Measurements from ENCODE around the gene PARD6G. TPM values are rescaled to one million over a fixed set of nuclear protein-coding genes. Genes with fewer than 3 reads are reported as not detected.

The PARD6G gene
- total RNA-seq, 6 donors from 2014 or later, result 1.4 to 6.1 (median 3.5) TPM

DNA sequence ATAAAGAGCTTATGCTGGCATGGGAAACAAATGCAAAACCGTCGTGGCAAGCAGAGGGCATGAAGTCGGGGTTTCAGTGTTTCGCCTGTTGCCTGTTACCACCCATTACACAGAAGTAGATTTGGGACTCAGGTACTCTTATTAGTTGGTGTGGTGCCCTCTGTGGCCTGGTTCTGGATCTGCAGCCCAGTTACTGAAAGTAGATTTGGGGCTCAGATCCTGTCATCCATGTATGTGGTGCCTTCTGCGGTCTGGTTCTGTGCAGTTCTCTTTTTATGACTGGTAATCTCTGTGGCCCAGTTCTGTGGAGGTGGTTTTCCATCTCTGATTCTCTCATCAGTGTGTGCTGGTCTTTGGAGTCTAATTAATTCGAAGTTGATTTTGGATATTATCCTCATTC, 93.0 kb downstream of the PARD6G start:
- Histone ChIP-seq H3K36me3 (no peaks in the 10 kb centered on the region), H3K9me3 (no peaks in the 10 kb centered on the region), H3K4me1 (no peaks in the 10 kb centered on the region), H3K27ac (no peak overlapping the region), H3K27me3 (no peaks in the 10 kb centered on the region), H3K4me3 (no peak overlapping the region)
- ATAC-seq (ENCODE audit: low FRiP score in 2 of 2) (no peak), DNase-seq (no peak)
- WGBS, 2 donors, result 67 to 81% methylated on average over 6 of the region's 6 CpGs
- TF ChIP-seq POLR2AphosphoS5 (IDR thresholded peaks at IDR 0.05) (no peak), POLR2A (IDR thresholded peaks at IDR 0.05) (no peak)
- TF ChIP-seq, protein P1, sequence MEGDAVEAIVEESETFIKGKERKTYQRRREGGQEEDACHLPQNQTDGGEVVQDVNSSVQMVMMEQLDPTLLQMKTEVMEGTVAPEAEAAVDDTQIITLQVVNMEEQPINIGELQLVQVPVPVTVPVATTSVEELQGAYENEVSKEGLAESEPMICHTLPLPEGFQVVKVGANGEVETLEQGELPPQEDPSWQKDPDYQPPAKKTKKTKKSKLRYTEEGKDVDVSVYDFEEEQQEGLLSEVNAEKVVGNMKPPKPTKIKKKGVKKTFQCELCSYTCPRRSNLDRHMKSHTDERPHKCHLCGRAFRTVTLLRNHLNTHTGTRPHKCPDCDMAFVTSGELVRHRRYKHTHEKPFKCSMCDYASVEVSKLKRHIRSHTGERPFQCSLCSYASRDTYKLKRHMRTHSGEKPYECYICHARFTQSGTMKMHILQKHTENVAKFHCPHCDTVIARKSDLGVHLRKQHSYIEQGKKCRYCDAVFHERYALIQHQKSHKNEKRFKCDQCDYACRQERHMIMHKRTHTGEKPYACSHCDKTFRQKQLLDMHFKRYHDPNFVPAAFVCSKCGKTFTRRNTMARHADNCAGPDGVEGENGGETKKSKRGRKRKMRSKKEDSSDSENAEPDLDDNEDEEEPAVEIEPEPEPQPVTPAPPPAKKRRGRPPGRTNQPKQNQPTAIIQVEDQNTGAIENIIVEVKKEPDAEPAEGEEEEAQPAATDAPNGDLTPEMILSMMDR (IDR thresholded peaks at IDR 0.05), result peak in 2 of 6 experiments; percentile 22 to 26

DNA sequence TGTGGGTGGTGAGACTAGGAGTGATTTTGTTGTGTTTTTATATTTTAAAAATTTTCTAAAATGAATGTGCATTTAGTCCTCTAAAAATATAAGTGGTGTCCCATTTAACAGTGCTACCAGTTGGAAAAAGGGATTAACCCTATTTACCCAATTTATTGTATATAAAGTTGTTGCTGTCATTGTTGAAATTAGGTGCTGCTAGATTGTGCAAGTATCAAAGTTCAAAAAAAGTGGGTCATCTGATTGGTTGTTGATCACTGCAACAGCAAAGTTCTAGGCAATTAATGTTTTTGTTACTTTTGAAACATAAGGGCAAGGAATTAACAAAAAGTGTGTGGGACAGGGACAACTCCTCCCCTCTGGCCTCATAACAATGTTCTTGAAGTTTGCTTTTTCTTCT, 97.6 kb downstream of the PARD6G start:
- Histone ChIP-seq H3K27ac (no peak overlapping the region), H3K4me3 (no peak overlapping the region), H3K4me1 (peaks cover 3 to 20% (median 9%) of the 10 kb centered on the region in 4 donors), H3K9me3 (no peaks in the 10 kb centered on the region), H3K27me3 (peaks cover 0 to 3% (median 0%) of the 10 kb centered on the region in 4 donors), H3K36me3 (no peaks in the 10 kb centered on the region)
- ATAC-seq (ENCODE audit: low FRiP score in 2 of 2) (no peak), DNase-seq (no peak)
- TF ChIP-seq POLR2AphosphoS5 (IDR thresholded peaks at IDR 0.05), result no peak
- TF ChIP-seq EP300 (IDR thresholded peaks at IDR 0.05), result no peak
- TF ChIP-seq, protein P1 (IDR thresholded peaks at IDR 0.05), result no peak
- no peak for TF ChIP-seq POLR2A (IDR thresholded peaks at IDR 0.05)

DNA sequence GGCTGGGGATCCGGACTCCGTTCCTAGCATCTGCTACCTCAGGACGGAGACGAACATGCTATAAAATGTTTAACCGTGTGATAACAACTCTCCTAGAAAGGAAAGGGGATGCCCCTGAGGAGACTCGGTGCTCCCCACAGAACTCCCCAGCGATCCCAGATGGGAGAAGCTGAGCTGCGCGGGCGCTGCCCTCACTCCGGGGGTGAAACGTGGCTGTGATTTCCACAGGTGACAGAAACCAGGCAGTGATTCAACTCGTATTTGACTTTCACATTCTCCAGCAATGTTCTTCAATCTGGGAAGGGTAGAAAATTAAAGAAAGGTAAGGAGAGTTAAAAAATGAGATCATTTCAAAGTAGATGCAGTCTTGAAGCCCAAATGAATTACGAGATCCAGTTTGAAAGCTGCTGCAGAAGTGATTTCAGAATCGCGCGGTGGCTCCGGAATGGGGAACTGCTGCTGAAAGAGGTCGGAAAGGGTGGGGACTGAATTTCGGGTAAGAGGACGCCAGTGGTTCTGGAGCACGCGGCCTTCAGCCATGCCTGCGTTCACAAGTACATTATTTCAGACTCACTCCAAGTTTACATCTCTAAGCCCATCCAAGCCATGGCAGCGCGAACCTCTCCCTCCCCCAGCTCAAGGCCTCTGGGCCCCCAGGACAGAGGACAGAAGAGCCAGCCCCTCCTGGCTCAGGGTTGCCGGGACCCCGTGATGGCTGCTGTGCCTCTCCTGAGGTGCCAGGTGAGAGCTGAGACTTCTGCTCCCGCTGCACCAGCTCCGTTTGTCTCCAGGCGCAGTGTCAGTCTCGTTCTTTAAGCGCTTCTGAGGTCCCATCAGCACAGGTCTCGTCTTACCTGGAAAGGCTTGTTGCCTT, 98.8 kb downstream of the PARD6G start:
- peaks cover 3 to 20% (median 9%) of the 10 kb centered on the region in 4 donors for H3K4me1 ChIP-seq
- DNase-seq (peak; percentile 38 to 47), ATAC-seq (ENCODE audit: low FRiP score in 2 of 2) (peak; percentile 28 to 62)
- H3K4me3 ChIP-seq, result peak overlapping the region in 3 of 4 donors; percentile 55 to 66 (median 62)
- H3K27ac ChIP-seq, result peak overlapping the region in 2 of 4 donors; percentile 40 to 66
- peaks cover 0 to 3% (median 0%) of the 10 kb centered on the region in 4 donors for H3K27me3 ChIP-seq
- TF ChIP-seq POLR2AphosphoS5 (IDR thresholded peaks at IDR 0.05), result no peak
- TF ChIP-seq, protein P1 (IDR thresholded peaks at IDR 0.05), result no peak
- TF ChIP-seq POLR2A (IDR thresholded peaks at IDR 0.05), result no peak
- WGBS, 2 donors, result 65% methylated on average over 29 to 34 of the region's 34 CpGs
- no peaks in the 10 kb centered on the region for H3K9me3 ChIP-seq
- no peaks in the 10 kb centered on the region for H3K36me3 ChIP-seq

DNA sequence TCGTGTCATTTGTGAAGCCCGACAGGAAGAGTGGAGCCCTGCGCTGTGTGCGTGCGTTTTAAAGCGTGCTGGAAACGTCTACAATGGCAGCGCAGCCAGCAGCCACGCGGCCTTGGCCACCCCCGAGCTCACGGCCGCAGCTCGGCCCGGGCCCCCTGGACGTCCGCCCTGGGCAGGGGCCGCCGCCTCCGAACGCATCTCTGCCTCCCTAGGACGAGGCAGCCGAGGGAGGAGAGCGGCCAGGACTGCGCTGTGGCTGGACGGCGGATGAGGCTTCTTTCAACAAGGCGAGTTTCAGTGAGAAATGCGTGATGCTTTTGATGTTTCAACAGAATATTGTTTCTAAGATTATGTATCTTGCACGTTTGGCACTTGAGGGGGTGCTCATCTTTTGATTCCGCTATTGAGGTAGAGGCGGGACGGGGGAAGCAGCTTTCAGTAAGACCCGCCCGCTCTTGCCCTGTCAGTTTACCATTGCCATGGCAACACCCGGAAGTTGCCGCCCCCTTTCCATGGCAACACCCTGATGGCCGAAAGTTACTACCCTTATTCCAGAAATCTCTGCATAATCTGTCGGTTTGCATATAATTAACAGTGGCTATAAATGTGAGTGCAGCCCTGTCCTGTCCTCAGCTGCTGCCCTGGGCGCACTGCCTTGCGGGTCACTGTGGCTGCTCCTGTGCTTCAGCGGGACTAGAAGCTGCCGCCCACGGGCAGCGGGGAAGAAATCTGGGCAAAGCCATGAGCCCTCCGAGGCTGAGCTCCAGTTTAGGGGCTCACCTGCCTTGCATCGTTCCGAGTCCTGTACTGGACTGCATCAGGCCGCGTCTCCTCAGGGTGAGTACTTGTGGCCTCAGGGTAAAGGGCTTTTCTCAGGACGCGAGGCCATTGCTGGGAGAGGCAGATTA, 99.6 kb downstream of the PARD6G start:
- peak; percentile 88 to 95 for ATAC-seq (ENCODE audit: low FRiP score in 2 of 2)
- no peaks in the 10 kb centered on the region for H3K36me3 ChIP-seq
- peaks cover 3 to 20% (median 9%) of the 10 kb centered on the region in 4 donors for H3K4me1 ChIP-seq
- TF ChIP-seq POLR2A (IDR thresholded peaks at IDR 0.05) (peak in 3 of 4 donors; percentile 16 to 30 (median 22)), EP300 (IDR thresholded peaks at IDR 0.05) (no peak), POLR2AphosphoS5 (IDR thresholded peaks at IDR 0.05) (peak in 1 of 2 donors; percentile 65)
- TF ChIP-seq, protein P1 (IDR thresholded peaks at IDR 0.05), result no peak
- peaks cover 0 to 3% (median 0%) of the 10 kb centered on the region in 4 donors for H3K27me3 ChIP-seq
- H3K4me3 ChIP-seq, result peak overlapping the region; percentile 31 to 66 (median 58)
- DNase-seq, result peak; percentile 85
- WGBS, 2 donors, result 44 to 47% methylated on average over 25 to 52 of the region's 52 CpGs
- no peaks in the 10 kb centered on the region for H3K9me3 ChIP-seq
- peak overlapping the region in 2 of 4 donors; percentile 40 to 66 for H3K27ac ChIP-seq

Measured in upper lobe of left lung (tissue), 6 donors.